ENCODE results near the gene LDB2.

DNA sequence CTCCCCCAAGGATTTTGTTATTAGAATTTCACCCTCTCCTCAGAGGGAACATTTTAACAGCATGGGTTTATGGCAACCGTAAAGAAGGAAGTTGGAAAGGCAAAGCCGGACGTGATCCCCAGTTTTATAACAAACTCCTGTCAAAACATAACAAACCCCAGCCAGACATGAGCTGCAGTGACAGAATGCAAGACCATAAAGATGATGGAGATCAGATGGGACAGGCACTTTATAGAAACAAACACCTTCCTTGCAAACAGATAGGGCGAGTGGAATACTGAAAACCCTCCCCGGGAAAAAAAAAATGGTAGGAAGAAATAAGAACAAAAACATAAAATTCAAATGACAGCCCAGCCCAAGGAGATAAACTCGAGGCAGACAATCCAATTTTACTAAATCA is 281.4 kb downstream of the LDB2 start:
- TF ChIP-seq, protein P1, sequence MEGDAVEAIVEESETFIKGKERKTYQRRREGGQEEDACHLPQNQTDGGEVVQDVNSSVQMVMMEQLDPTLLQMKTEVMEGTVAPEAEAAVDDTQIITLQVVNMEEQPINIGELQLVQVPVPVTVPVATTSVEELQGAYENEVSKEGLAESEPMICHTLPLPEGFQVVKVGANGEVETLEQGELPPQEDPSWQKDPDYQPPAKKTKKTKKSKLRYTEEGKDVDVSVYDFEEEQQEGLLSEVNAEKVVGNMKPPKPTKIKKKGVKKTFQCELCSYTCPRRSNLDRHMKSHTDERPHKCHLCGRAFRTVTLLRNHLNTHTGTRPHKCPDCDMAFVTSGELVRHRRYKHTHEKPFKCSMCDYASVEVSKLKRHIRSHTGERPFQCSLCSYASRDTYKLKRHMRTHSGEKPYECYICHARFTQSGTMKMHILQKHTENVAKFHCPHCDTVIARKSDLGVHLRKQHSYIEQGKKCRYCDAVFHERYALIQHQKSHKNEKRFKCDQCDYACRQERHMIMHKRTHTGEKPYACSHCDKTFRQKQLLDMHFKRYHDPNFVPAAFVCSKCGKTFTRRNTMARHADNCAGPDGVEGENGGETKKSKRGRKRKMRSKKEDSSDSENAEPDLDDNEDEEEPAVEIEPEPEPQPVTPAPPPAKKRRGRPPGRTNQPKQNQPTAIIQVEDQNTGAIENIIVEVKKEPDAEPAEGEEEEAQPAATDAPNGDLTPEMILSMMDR (IDR thresholded peaks at IDR 0.05) = no peak
- no peak for TF ChIP-seq EZH2 (IDR thresholded peaks at IDR 0.05; ENCODE audit: borderline replicate concordance, insufficient read depth, low read depth, low read length, poor library complexity, severe bottlenecking)
